Renal cortex interstitium (tissue), 11 donors: Measurements from ENCODE around the gene ST14. TPM values are rescaled to one million over a fixed set of nuclear protein-coding genes. Genes with fewer than 3 reads are reported as not detected.
"Not testable (repeated sequence)": the region's sequence is repeated elsewhere in the genome, so short reads cannot be mapped to it uniquely, and the experiment has no call there.

Experiments used
- DNase-seq, 11 donors: peaks; one replicate each; pipeline ENCODE4 v3.0.0-alpha.2; 2013; ENCODE audit warnings: low read depth in 9 of 11, low spot score in 4 of 11; ENCODE audit errors: extremely low read depth in 1 of 11
- polyA plus RNA-seq, 3 donors: library from polyadenylated mRNA; unstranded; fragments of 120-200 nt; gene quantifications; one replicate each; pipeline ENCODE4 v1.2.1, GENCODE V29; 2013; ENCODE audit not compliant: insufficient read length in 3 of 3

Gene ST14
- polyA plus RNA-seq, 3 donors = 22.9 to 43.1 (median 29.6) TPM

GRCh38 chr11:130157101-130157500 is 2.5 kb upstream of the ST14 start:
- no peak for DNase-seq

- no peak for DNase-seq
Measured at GRCh38 chr11:130157840-130158239, 1.7 kb upstream of the ST14 start.

GRCh38 chr11:130159139-130159538 is 443 bp upstream of the ST14 start:
- no peak for DNase-seq

GRCh38 chr11:130160498-130161155 is 1.0 kb downstream of the ST14 start:
- no peak for DNase-seq

- DNase-seq = no peak
Measured at GRCh38 chr11:130161441-130162145, 2.0 kb downstream of the ST14 start.

- no peak for DNase-seq
Measured at GRCh38 chr11:130162733-130163132, 3.2 kb downstream of the ST14 start.

- no peak for DNase-seq
Measured at GRCh38 chr11:130163346-130164220, 4.0 kb downstream of the ST14 start.

GRCh38 chr11:130164221-130164570 is 4.6 kb downstream of the ST14 start:
- no peak for DNase-seq

- DNase-seq = no peak
Measured at GRCh38 chr11:130165601-130166456, 6.2 kb downstream of the ST14 start.

- no peak for DNase-seq
Measured at GRCh38 chr11:130166457-130166784, 6.8 kb downstream of the ST14 start.

GRCh38 chr11:130167146-130167545 is 7.6 kb downstream of the ST14 start:
- DNase-seq = no peak

GRCh38 chr11:130168105-130168504 is 8.5 kb downstream of the ST14 start:
- DNase-seq = no peak

- no peak for DNase-seq
Measured at GRCh38 chr11:130170345-130170744, 10.8 kb downstream of the ST14 start.

- no peak for DNase-seq
Measured at GRCh38 chr11:130171534-130171933, 12.0 kb downstream of the ST14 start.

- not testable (repeated sequence) for DNase-seq
Measured at GRCh38 chr11:130172001-130172400, 12.4 kb downstream of the ST14 start.

GRCh38 chr11:130174642-130175041 is 15.1 kb downstream of the ST14 start:
- DNase-seq = no peak

- no peak for DNase-seq
Measured at GRCh38 chr11:130175898-130176297, 16.3 kb downstream of the ST14 start.

- no peak for DNase-seq
Measured at GRCh38 chr11:130177782-130178181, 18.2 kb downstream of the ST14 start.
